ENCODE data around the gene MSH6.

GRCh38 chr2:47822518-47822917 lies 39.6 kb downstream of the MSH6 start:
- TF ChIP-seq POLR2A (IDR thresholded peaks at IDR 0.05; ENCODE audit: low read length) (no peak), GATA1 (IDR thresholded peaks at IDR 0.05; ENCODE audit: low read depth, low read length) (no peak)

Data from erythroblast (primary cell).